ENCODE measurements around the gene OSBP2. TPM values are rescaled to one million over a fixed set of nuclear protein-coding genes. Genes with fewer than 3 reads are reported as not detected.

OSBP2 gene
- total RNA-seq = under 1 TPM; 0.58 to 0.72 TPM

- DNase-seq (peak; percentile 24), ATAC-seq (peak; percentile 63)
- peak within 1 kb of the TSS; percentile 74 for H3K4me3 Mint-ChIP-seq
- H3K36me3 Mint-ChIP-seq (ENCODE audit: low read depth) = no peaks in the 10 kb centered on the region
- ChIA-PET POLR2A (interaction anchor here (0.7 to 1.8 kb wide), 4 partner anchors 8 to 129 kb away, joined by 3 to 10 read pairs (median 3); no protein-coding TSS in a partner anchor), CTCF (interaction anchor here (0.9 to 2.4 kb wide), 2 partner anchors 8 to 60 kb away, joined by 3 to 8 read pairs; no protein-coding TSS in a partner anchor)
- H3K9me3 Mint-ChIP-seq = no peaks in the 10 kb centered on the region
- TF ChIP-seq CTCF (IDR thresholded peaks at IDR 0.05) = no peak
- intact Hi-C loops (cut with micrococcal nuclease) = no loop called here
- peak within 1 kb of the TSS; percentile 72 for H3K27ac Mint-ChIP-seq
- peaks cover 17% of the 10 kb centered on the region for H3K27me3 Mint-ChIP-seq
- peaks cover 8% of the 10 kb centered on the region for H3K4me1 Mint-ChIP-seq (ENCODE audit: low read depth)
Observed at GRCh38 chr22:30694640-30695350, at the start of gene OSBP2. TSS of gene OSBP2 (plus strand) at chr22:30694874. CDS start at chr22:30694910, 36 bp downstream.

GRCh38 chr22:30646518-30647160 is 48.0 kb upstream of the OSBP2 start:
- intact Hi-C loops (cut with micrococcal nuclease) = no loop called here
- no peak for ATAC-seq

GRCh38 chr22:30647536-30647935 is 47.1 kb upstream of the OSBP2 start:
- peaks cover 41% of the 10 kb centered on the region for H3K4me1 Mint-ChIP-seq (ENCODE audit: low read depth)
- H3K36me3 Mint-ChIP-seq (ENCODE audit: low read depth) = no peaks in the 10 kb centered on the region
- no peak for ATAC-seq
- no peaks in the 10 kb centered on the region for H3K27me3 Mint-ChIP-seq
- DNase-seq = no peak
- POLR2A ChIA-PET = interaction anchor here (1.0 to 3.3 kb wide), 2 partner anchors 12 to 13 kb away, joined by 3 to 19 read pairs; partner anchors contain the start of gene SLC35E4
- H3K27ac Mint-ChIP-seq = no peak overlapping the region
- H3K9me3 Mint-ChIP-seq = no peaks in the 10 kb centered on the region
- intact Hi-C loops (cut with micrococcal nuclease) = no loop called here
- CTCF ChIA-PET = interaction anchor here (4.0 kb wide), 1 partner anchor 13 kb away, joined by 36 read pairs; the partner anchor contains the start of gene SLC35E4
- H3K4me3 Mint-ChIP-seq = no peak overlapping the region
- TF ChIP-seq CTCF (IDR thresholded peaks at IDR 0.05) = no peak

More at GRCh38 chr22:30646518-30647160, 48.0 kb upstream of the OSBP2 start:
- Mint-ChIP-seq H3K27ac (no peak overlapping the region), H3K4me1 (ENCODE audit: low read depth) (peaks cover 40% of the 10 kb centered on the region), H3K27me3 (no peaks in the 10 kb centered on the region), H3K36me3 (ENCODE audit: low read depth) (no peaks in the 10 kb centered on the region), H3K4me3 (no peak overlapping the region), H3K9me3 (no peaks in the 10 kb centered on the region)
- TF ChIP-seq CTCF (IDR thresholded peaks at IDR 0.05) = no peak
- no peak for DNase-seq
- CTCF ChIA-PET = interaction anchor here (0.7 kb wide), 1 partner anchor 274 kb away, joined by 4 read pairs; no protein-coding TSS in a partner anchor
- POLR2A ChIA-PET = interaction anchor here (0.5 kb wide), 1 partner anchor 47 kb away, joined by 3 read pairs; no protein-coding TSS in a partner anchor

GRCh38 chr22:30648825-30649224 is 45.8 kb upstream of the OSBP2 start:
- ATAC-seq (no peak), DNase-seq (no peak)
- Mint-ChIP-seq H3K36me3 (ENCODE audit: low read depth) (no peaks in the 10 kb centered on the region), H3K27ac (peak overlapping the region; percentile 85), H3K9me3 (no peaks in the 10 kb centered on the region), H3K4me1 (ENCODE audit: low read depth) (peaks cover 35% of the 10 kb centered on the region), H3K4me3 (no peak overlapping the region), H3K27me3 (no peaks in the 10 kb centered on the region)
- ChIA-PET CTCF (interaction anchor here (0.6 to 4.0 kb wide), 8 partner anchors 13 to 320 kb away, joined by 3 to 36 read pairs (median 5); partner anchors contain the start of genes DUSP18, MORC2 and SLC35E4), POLR2A (interaction anchor here (0.5 to 3.3 kb wide), 2 partner anchors 14 to 549 kb away, joined by 3 to 19 read pairs; partner anchors contain the start of gene SLC35E4)
- TF ChIP-seq CTCF (IDR thresholded peaks at IDR 0.05) = no peak
- intact Hi-C loops (cut with micrococcal nuclease) = no loop called here

All from activated CD8-positive, alpha-beta T cell treated with anti-CD3 and anti-CD28 coated beads for 36 hours (primary cell).